Kidney (tissue), 14 donors: ENCODE measurements around the gene SOSTDC1. TPM values are rescaled to one million over a fixed set of nuclear protein-coding genes. Genes with fewer than 3 reads are reported as not detected.

Experiments used
- DNase-seq, 5 donors: peaks; one replicate each; pipeline ENCODE4 v3.0.0-alpha.2; 2013 to 2020
- FAIRE-seq: peaks from 2 replicates; lab custom pipeline; 2012; peaks lifted over from hg19 to GRCh38; lab: Jason Lieb, UNC
- H3K27ac ChIP-seq, 2 donors: one replicate each; pipeline ENCODE4 v1.7.0; 2013; ENCODE audit warnings: low read depth in 2 of 2, low read length in 2 of 2, inconsistent platforms in 1 of 2
- H3K27me3 ChIP-seq: one replicate; pipeline ENCODE4 v1.7.1; 2013; ENCODE audit warnings: low read length, inconsistent platforms; ENCODE audit not compliant: control insufficient read depth, insufficient read depth
- H3K36me3 ChIP-seq, 3 donors: one replicate each; pipeline versions ENCODE4 v1.7.0 to v1.7.1; 2013; ENCODE audit warnings: low read length in 3 of 3, control low read depth in 1 of 3, inconsistent platforms in 1 of 3; ENCODE audit not compliant: insufficient read depth in 3 of 3, control insufficient read depth in 2 of 3
- H3K4me1 ChIP-seq, 3 donors: one replicate each; pipeline versions ENCODE4 v1.7.0 to v1.7.1; 2013; ENCODE audit warnings: low read length in 3 of 3, inconsistent platforms in 1 of 3, low read depth in 1 of 3; ENCODE audit not compliant: control insufficient read depth in 2 of 3, insufficient read depth in 2 of 3
- H3K4me3 ChIP-seq, 3 donors: one replicate each; pipeline versions ENCODE4 v1.7.0 to v1.8.1; 2013; ENCODE audit warnings: low read length in 3 of 3, control low read depth in 1 of 3, inconsistent platforms in 1 of 3
- H3K9ac ChIP-seq, 3 donors: one replicate each; pipeline versions ENCODE4 v1.7.0 to v1.7.1; 2013; ENCODE audit warnings: low read length in 3 of 3, control low read depth in 1 of 3, inconsistent platforms in 1 of 3
- H3K9me3 ChIP-seq, 3 donors: one replicate each; pipeline versions ENCODE4 v1.7.0 to v1.7.1; 2013; ENCODE audit warnings: low read length in 3 of 3, control low read depth in 1 of 3, inconsistent platforms in 1 of 3; ENCODE audit not compliant: control insufficient read depth in 2 of 3, insufficient read depth in 1 of 3
- CTCF ChIP-seq: IDR thresholded peaks from 3 replicates; pipeline ENCODE4 v1.5.1; 2012; ENCODE audit warnings: mild to moderate bottlenecking, moderate library complexity, borderline replicate concordance; ENCODE audit not compliant: insufficient read depth; ENCODE audit errors: extremely low read depth
- intact Hi-C: fragments of 100-400 bp; cut with DNase I; formaldehyde crosslinking; loops from one replicate; pipeline ENCODE4 v1.11.1; 2022
- polyA plus RNA-seq: library from polyadenylated mRNA; stranded (reverse); fragments of 350-450 nt; fragmentation: Illumina TruSeq; extraction: RNeasy Lipid Tissue Mini Kit (QIAGEN cat#74804); gene quantifications from one replicate; pipeline ENCODE4 v1.2.3, GENCODE V29; 2014; ENCODE audit warnings: low read depth, low replicate concordance; ENCODE audit not compliant: insufficient read depth
- total RNA-seq: library from RNA; stranded (reverse); fragmentation: NEBNext Ultra II Directional; extraction: Animal tissue kit (Norgen Biotek cat#: 25700); gene quantifications from one replicate; pipeline ENCODE4 v1.2.1, GENCODE V29; 2021
- donor health status: control.
- donor health status: control.
- donor health status: control.
- donor health status: control.
- donor health status: control.
- donor health status: DM: yes; HTN: yes; CAD: no.
- donor health status: Normal renal cell carcinoma (clear cell type).

The SOSTDC1 gene
- total and polyA plus RNA-seq, 2 donors from 2014 or later: 13.3 to 13.4 TPM

GRCh38 chr7:16479591-16479990, 14.1 kb upstream of the SOSTDC1 start:
- Histone ChIP-seq H3K27ac (peak overlapping the region in 1 of 2 donors; percentile 7), H3K4me3 (no peak overlapping the region), H3K27me3 (no peaks in the 10 kb centered on the region), H3K9ac (no peak overlapping the region), H3K9me3 (no peaks in the 10 kb centered on the region), H3K36me3 (no peaks in the 10 kb centered on the region), H3K4me1 (no peaks in the 10 kb centered on the region)
- TF ChIP-seq CTCF: no peak
- intact Hi-C loops: no loop called here
- FAIRE-seq (no peak), DNase-seq (no peak)

GRCh38 chr7:16479161-16479560, 13.6 kb upstream of the SOSTDC1 start:
- H3K4me3 ChIP-seq: no peak overlapping the region
- no peak overlapping the region for H3K9ac ChIP-seq
- no peaks in the 10 kb centered on the region for H3K36me3 ChIP-seq
- no peak for TF ChIP-seq CTCF
- no peak for FAIRE-seq
- H3K27me3 ChIP-seq: no peaks in the 10 kb centered on the region
- intact Hi-C loops: no loop called here
- H3K9me3 ChIP-seq: no peaks in the 10 kb centered on the region
- H3K4me1 ChIP-seq: no peaks in the 10 kb centered on the region
- no peak for DNase-seq
- H3K27ac ChIP-seq: no peak overlapping the region

- DNase-seq: no peak
These were observed 6.4 kb upstream of the SOSTDC1 start for GRCh38 chr7:16471933-16472332.

More at GRCh38 chr7:16471933-16472332, 6.4 kb upstream of the SOSTDC1 start:
- TF ChIP-seq CTCF: no peak
- no peak for FAIRE-seq
- Histone ChIP-seq H3K4me3 (no peak overlapping the region), H3K9me3 (no peaks in the 10 kb centered on the region), H3K36me3 (no peaks in the 10 kb centered on the region), H3K27me3 (no peaks in the 10 kb centered on the region), H3K27ac (no peak overlapping the region), H3K9ac (no peak overlapping the region), H3K4me1 (no peaks in the 10 kb centered on the region)
- intact Hi-C loops: no loop called here
